ENCODE measurements around the gene LPCAT2.

DNA sequence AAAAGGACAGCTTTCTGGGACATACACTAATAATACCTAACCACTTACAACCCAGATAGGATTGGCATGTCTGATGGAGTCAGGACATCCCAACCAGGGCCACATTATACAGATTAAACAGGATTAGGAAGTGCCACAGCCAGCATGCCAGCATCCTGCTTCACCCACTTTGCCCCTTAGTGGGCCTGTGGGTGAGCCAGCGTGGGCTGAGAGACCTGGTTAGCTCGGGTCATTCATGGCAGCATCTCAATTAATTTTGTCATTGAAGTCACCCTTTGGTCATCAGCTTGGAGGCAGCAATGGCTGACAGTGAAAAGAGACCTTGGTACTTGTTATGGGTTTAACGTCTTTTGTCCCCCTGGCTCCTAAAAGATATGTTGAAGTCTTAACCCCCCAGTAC lies 117.0 kb downstream of the LPCAT2 start:
- no peak for TF ChIP-seq RAD21 (IDR thresholded peaks at IDR 0.05 in 1 of 2, conservative IDR thresholded peaks at IDR 0.05 in 1 of 2; ENCODE audit: low read depth in 2 of 2, low read length in 2 of 2)
- TF ChIP-seq, protein P1, sequence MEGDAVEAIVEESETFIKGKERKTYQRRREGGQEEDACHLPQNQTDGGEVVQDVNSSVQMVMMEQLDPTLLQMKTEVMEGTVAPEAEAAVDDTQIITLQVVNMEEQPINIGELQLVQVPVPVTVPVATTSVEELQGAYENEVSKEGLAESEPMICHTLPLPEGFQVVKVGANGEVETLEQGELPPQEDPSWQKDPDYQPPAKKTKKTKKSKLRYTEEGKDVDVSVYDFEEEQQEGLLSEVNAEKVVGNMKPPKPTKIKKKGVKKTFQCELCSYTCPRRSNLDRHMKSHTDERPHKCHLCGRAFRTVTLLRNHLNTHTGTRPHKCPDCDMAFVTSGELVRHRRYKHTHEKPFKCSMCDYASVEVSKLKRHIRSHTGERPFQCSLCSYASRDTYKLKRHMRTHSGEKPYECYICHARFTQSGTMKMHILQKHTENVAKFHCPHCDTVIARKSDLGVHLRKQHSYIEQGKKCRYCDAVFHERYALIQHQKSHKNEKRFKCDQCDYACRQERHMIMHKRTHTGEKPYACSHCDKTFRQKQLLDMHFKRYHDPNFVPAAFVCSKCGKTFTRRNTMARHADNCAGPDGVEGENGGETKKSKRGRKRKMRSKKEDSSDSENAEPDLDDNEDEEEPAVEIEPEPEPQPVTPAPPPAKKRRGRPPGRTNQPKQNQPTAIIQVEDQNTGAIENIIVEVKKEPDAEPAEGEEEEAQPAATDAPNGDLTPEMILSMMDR (IDR thresholded peaks at IDR 0.05; ENCODE audit: control extremely low read depth in 1 of 3, insufficient read depth in 1 of 3, low read depth in 1 of 3, low read length in 3 of 3) = no peak
- TF ChIP-seq, protein P2, sequence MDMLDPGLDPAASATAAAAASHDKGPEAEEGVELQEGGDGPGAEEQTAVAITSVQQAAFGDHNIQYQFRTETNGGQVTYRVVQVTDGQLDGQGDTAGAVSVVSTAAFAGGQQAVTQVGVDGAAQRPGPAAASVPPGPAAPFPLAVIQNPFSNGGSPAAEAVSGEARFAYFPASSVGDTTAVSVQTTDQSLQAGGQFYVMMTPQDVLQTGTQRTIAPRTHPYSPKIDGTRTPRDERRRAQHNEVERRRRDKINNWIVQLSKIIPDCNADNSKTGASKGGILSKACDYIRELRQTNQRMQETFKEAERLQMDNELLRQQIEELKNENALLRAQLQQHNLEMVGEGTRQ (IDR thresholded peaks at IDR 0.05; ENCODE audit: low read length) = no peak
- TF ChIP-seq TCF12 (IDR thresholded peaks at IDR 0.05; ENCODE audit: low read depth, low read length) = no peak
- TF ChIP-seq YY1 (IDR thresholded peaks at IDR 0.05; ENCODE audit: low read depth, low read length) = no peak
- no peak for TF ChIP-seq TAF1 (IDR thresholded peaks at IDR 0.05; ENCODE audit: low read depth, low read length)
- no peak for TF ChIP-seq RFX5 (IDR thresholded peaks at IDR 0.05; ENCODE audit: borderline replicate concordance, low read depth, low read length)
- TF ChIP-seq NRF1 (IDR thresholded peaks at IDR 0.05; ENCODE audit: low read depth, low read length) = no peak
- TF ChIP-seq POLR2A (IDR thresholded peaks at IDR 0.05; ENCODE audit: control extremely low read depth in 1 of 2, low read depth in 2 of 2, low read length in 2 of 2) = no peak
